ENCODE results near the gene SOBP. TPM values are rescaled to one million over a fixed set of nuclear protein-coding genes. Genes with fewer than 3 reads are reported as not detected.

The SOBP gene
- total RNA-seq, 1 donor from 2014 or later = 1.7 TPM

- DNase-seq (ENCODE audit: low spot score) (no peak), ATAC-seq (no peak)
These were observed 89.6 kb downstream of the SOBP start for GRCh38 chr6:107579456-107580056.

GRCh38 chr6:107582086-107582485 lies 92.2 kb downstream of the SOBP start:
- DNase-seq (ENCODE audit: low spot score) = no peak
- no peak for ATAC-seq

DNA sequence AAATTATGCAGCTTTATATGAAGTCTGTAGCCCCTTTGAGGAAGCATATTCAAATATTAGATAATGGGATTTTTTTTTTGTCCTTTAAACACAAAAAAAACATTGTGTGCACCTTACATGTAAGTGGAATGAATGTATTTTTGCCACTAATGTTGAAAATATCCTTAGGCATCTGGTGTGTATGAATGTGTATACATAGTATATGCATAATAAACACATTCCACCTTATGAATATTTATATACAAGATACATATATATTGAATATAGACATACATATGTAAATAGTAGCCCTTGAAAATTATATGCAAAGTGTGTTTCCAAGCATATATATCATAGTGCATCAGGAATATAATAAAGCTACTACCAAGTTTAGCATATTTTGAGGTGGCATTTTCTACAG lies 94.8 kb downstream of the SOBP start:
- DNase-seq (ENCODE audit: low spot score) (no peak), ATAC-seq (no peak)

DNA sequence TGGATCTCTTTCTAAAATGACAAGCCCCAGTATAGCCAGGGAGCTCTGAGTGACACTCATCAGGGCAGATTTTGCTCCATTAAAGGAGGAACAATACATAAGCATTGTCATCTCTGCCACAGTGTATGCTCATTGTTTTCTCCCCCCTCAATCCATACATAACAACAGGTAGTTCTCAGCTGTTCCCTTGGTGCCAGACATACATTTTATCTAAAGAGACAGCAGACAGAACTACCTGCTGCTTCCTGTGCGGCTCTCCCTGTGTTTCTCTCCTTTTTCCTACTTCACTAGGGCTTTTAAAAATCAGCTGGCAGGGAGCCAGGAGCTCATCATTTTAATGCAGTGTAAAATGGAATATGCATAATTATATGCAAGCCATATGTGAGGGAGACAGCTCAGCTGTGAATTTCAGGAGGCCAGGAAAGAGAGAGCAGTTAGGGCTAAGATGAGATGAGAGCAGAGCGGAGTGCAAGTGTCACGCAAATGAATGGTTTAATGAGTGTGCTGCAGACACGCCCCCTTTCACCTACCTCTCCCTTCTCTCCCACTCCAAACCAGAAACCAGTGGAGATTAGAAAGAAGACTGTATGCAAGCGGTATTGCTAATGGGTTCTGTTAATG lies 96.0 kb downstream of the SOBP start:
- ATAC-seq (no peak), DNase-seq (ENCODE audit: low spot score) (no peak)

GRCh38 chr6:107587451-107587850 lies 97.5 kb downstream of the SOBP start:
- ATAC-seq (no peak), DNase-seq (ENCODE audit: low spot score) (no peak)

DNA sequence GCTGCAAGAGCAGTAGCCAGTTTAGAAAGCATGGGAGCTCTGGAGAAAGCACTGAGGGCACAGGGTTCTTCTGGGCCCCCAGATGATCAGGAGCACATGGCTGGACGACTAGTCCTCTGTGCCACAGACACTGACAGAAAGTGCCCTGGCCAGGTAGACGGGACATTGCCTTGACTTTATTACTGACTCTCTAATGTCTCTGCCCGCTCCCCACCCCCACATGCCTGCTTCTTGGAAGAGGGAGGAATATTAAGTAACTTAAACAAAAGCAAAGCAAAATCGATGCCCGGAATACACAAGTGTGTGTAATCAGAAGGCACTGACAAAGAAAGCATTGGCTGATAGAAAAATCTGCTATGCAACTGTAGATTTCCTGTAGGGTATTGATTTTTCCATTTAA lies 99.3 kb downstream of the SOBP start:
- no peak for DNase-seq (ENCODE audit: low spot score)

DNA sequence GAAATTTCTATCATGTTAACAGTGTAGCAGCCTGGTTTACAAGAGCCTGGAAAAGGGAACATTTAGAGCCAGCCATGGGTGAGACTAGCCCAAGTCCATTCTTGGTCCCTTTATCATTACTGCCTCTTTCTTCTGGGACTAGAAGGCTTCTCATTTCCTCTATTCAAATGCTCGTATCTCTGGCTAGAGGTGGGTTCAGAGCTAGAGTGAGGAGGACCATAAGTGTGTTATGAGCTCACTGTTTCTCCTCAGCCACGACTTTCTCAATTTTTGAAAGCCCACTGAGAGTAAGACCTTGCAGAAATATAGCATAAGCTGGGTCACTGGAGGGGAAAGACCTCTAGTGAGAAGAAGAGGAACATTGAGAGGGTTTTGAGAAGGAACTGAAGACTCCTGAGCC lies 100.0 kb downstream of the SOBP start:
- DNase-seq (ENCODE audit: low spot score) (no peak), ATAC-seq (no peak)

More for the DNA sequence above, 99.3 kb downstream of the SOBP start:
- ATAC-seq = peak; percentile 45

DNA sequence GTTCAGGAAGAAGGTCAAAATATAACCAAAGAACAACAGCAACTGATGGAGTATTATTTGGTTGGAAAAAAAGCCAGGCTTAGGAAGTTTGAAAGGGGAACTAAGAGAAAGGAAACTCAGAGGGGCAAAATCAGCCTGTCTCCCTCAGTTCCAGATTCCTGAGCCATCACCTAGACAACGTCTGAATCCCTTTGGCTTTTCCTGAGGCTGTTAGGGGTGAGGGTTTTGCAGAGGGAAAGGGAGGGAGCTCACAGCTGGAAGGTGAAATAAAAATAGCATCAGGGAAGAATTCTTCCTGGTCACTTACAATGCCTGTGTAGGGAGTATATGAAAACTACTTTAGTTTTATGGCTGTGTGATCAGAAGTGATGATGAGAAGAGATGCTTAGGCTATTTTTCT lies 100.5 kb downstream of the SOBP start:
- no peak for ATAC-seq
- no peak for DNase-seq (ENCODE audit: low spot score)

- DNase-seq (ENCODE audit: low spot score) = no peak
- no peak for ATAC-seq
These were observed 101.4 kb downstream of the SOBP start for GRCh38 chr6:107591346-107591745.

DNA sequence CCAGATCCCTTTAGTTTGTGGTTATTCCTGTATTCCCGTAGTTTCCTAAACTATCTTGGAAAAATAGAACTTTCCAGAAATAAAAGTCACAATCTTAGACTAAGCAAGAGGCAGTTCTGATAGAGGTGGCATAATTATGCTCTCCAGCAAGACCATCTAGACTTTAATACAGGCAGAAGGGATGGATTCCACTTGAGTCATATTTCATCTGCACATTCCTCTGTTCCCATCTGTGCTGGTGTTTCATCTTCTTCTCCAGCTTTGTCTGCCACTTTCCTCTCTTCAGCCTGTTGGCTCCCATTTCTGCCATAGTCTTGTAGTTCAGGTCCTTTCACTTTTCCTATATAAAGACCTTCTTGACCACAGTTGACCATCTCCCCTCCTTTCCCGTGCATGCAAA lies 102.9 kb downstream of the SOBP start:
- ATAC-seq (no peak), DNase-seq (ENCODE audit: low spot score) (no peak)

GRCh38 chr6:107594736-107595135 lies 104.8 kb downstream of the SOBP start:
- DNase-seq (ENCODE audit: low spot score) (no peak), ATAC-seq (no peak)

DNA sequence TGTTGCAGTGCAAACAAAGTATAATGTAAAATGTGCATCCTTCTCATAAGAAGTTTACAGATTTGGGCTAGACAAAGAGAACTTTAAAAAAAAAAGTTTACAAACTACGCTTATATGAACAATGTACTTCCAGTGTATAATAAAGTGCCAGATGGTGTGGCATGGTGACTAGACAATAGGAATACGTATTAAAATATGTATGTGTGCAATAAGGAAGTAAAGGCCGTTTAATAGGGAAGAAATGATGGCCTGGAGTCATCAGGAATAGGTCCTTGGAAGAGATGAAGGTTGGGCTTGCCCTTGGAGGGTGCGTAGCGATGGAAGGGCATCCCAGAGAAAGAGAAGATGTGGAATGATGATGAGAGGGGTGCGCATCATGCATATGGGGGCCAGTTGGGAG lies 108.2 kb downstream of the SOBP start:
- DNase-seq (ENCODE audit: low spot score) = no peak
- ATAC-seq = no peak

DNA sequence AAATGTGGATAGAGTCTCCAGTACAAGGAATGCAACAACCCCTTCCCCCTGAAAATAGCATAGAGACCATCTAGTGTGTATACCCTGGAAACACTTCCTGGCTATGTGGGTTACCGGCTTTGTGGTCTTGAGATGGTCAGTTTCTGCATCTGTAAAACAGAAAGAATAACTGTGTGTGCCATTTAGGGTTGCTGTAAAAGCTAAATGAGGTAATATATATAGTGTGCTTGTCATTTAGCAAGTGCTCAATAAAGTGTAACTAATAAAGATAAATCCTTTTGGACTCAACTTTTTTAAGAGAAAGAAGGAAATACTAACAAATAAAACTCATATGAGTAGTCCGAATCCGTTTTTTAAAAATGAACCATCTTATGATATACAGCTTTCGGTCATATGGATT lies 109.1 kb downstream of the SOBP start:
- no peak for ATAC-seq

GRCh38 chr6:107600121-107600520 lies 110.2 kb downstream of the SOBP start:
- ATAC-seq (no peak), DNase-seq (ENCODE audit: low spot score) (no peak)

More for the DNA sequence above, 109.1 kb downstream of the SOBP start:
- no peak for DNase-seq (ENCODE audit: low spot score)

- ATAC-seq (no peak), DNase-seq (ENCODE audit: low spot score) (no peak)
These were observed 111.0 kb downstream of the SOBP start for GRCh38 chr6:107600936-107601335.

GRCh38 chr6:107601406-107601805 lies 111.5 kb downstream of the SOBP start:
- no peak for DNase-seq (ENCODE audit: low spot score)
- no peak for ATAC-seq

DNA sequence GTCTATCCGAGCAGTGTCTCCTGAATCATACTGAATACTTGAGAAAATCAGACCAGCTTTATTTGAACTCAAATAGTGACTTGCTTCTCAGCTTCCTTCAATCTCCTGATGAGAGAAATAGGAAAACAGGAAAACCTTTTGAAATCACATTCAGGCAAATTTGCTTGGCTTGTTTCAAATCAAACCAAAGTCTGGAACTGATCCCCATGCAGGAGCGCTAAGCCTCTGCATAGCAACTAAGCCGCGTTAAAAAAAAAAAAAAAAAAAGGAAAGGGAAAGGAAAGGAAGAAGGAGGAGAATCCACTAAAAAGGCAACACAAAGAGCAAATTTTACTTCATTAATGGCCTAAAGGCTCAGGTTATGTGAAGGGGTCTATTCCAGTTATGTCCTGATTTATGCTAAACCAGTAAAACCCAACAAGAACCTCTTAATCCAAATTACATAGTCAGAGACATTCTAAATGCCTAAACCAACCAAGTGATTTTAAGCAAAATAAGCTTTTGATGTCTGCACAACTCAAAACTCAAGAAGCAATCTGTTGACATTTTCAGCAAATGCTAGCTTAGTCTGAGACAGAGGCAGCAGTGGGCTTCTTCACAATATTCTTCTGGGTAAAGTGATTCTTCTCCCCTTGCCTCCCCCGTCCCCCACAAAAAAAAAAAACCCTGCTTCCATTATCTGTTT lies 112.5 kb downstream of the SOBP start:
- ATAC-seq (no peak), DNase-seq (ENCODE audit: low spot score) (no peak)

DNA sequence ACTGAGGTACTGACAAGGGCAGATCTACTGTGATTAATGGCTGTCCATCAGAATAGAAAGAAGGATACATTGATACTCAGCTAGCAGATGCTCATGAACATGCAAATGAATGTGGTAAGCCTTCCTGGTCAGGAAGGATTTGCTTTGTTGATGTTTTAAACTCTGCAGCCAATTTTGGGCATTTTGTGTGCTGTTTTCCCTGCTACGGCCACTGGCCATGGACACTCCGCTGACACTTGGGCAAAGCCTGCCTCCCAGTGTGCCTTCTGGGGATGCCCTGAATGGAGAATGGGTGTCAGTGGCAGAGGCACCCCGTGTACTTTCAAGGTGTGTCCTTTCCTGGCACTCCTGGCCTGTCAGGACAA lies 113.1 kb downstream of the SOBP start:
- DNase-seq (ENCODE audit: low spot score) = no peak
- peak; percentile 79 for ATAC-seq

DNA sequence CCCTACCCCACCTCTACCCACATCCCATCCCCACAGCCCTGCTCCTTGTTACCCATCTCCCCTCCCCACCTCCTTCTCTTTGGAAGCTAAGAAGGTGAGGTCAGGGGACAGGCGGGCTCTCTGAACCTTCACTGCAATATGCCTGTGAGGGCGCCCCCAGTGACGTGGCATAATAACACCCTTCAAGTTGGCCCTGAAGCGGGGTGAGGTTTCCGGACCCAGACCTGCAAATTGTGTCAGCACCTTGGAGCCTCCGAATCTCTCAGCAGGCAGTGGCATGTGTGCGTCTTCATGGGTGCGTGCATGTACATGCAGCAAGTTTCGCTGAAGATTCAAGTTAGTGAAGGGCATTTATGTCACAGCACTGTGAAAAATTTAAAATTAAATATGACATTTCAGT lies 114.6 kb downstream of the SOBP start:
- DNase-seq (ENCODE audit: low spot score) (no peak), ATAC-seq (no peak)

- ATAC-seq = no peak
- DNase-seq (ENCODE audit: low spot score) = no peak
These were observed 116.5 kb downstream of the SOBP start for GRCh38 chr6:107606407-107606806.

DNA sequence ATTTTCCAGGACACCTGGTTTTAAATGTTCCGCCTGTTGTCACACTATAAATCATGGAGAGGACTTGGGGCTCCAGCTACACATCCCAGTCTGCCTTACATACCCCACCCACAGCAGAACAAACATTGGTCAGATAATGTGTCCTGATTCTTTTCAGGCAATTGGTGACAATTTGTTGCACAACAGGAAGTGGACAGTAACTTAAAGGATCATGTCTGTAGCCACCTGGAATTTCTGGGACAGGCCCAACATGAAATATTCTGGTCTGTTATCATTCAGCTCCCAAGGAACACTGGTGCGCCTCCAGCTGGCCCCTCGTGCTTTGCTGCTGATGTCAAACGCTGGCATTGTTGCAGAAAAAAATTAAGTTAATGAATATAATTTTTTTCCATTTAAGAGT lies 117.2 kb downstream of the SOBP start:
- ATAC-seq (no peak), DNase-seq (ENCODE audit: low spot score) (no peak)

DNA sequence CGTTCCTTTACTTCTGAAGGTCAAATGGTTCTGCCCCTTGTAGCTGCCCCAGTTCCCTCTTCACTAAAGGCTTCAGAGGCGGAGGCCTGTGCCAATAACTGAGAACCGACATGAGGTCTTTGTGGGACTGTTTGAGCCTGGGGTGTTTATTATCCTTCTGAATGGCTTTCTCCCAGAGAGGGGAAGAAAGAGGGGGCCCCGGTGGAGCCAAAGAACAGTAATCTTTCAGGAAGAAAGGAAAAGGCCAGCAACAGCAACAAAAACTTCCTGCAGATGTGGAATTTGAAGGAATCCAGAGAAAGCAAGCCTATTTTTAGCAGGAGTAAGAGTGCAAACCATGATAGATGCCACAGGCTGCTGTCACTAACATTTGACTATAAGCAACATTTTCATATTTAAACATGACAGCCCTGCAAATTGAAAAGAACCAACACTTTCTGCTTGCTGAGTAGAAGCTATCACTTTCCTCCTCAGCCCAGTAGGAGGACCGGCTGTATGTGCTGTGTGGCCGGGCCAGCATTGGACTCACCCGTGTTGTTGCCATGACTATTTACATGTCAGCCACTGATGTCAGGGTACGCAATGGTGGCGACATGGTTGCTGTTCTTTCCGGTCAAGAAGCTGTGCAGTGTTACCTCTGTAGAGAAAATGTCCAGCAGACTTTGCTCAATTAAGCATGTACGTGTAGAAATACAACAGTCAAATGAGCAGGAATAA lies 121.3 kb downstream of the SOBP start:
- DNase-seq (ENCODE audit: low spot score) = no peak
- ATAC-seq = no peak
